Activated effector memory CD4-positive, alpha-beta T cell treated with anti-CD3 and anti-CD28 coated beads, Interleukin-2, amount 50 U/mL, for 16 hours (primary cell): ENCODE results near the gene NAA38.

Experiments used
- DNase-seq: peaks from one replicate; pipeline ENCODE4 v3.0.0-alpha.2; 2020

Gene NAA38

DNA sequence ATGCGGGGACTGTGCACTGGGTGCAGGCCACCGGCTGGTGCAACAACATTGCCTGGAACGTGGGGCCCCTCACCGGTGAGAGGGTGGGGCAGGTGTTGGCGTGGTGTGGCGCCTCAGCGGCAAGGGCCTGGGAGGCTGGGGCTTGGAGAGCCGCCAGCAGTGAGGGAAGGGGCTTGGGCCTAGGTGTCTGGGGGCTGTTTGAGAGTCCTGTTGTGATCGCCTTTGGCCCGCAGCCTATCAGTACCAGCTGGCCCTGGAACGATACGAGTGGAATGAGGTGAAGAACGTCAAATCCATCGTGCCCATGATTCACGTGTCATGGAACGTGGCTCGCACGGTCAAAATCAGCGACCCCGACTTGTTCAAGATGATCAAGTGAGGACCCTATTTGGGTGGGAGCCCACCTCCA, 5.1 kb downstream of the NAA38 start:
- DNase-seq = no peak

DNA sequence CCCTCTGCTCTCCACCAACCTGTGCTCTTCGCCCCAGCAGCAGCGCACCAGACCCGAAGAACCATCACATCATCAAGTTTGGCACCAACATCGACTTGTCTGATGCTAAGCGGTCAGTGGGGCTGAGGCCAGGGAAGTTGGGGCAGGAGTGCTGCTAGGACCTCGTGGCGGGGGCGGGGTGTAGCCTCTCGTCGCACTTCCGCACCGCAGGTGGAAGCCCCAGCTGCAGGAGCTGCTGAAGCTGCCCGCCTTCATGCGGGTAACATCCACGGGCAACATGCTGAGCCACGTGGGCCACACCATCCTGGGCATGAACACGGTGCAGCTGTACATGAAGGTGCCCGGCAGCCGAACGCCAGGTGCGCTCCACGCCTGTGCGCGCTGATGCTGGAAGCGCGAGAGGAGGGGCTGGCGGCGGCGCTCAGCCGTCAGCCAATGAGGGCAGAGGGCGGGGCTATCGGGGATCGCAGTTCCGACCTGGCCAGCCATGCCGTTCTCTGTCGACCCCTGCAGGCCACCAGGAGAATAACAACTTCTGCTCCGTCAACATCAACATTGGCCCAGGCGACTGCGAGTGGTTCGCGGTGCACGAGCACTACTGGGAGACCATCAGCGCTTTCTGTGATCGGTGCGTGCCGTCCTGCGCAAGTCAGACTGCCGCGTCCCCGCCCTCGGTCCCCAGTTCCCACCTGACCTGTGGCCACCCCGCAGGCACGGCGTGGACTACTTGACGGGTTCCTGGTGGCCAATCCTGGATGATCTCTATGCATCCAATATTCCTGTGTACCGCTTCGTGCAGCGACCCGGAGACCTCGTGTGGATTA, 5.7 kb downstream of the NAA38 start:
- peak; percentile 97 for DNase-seq

DNA sequence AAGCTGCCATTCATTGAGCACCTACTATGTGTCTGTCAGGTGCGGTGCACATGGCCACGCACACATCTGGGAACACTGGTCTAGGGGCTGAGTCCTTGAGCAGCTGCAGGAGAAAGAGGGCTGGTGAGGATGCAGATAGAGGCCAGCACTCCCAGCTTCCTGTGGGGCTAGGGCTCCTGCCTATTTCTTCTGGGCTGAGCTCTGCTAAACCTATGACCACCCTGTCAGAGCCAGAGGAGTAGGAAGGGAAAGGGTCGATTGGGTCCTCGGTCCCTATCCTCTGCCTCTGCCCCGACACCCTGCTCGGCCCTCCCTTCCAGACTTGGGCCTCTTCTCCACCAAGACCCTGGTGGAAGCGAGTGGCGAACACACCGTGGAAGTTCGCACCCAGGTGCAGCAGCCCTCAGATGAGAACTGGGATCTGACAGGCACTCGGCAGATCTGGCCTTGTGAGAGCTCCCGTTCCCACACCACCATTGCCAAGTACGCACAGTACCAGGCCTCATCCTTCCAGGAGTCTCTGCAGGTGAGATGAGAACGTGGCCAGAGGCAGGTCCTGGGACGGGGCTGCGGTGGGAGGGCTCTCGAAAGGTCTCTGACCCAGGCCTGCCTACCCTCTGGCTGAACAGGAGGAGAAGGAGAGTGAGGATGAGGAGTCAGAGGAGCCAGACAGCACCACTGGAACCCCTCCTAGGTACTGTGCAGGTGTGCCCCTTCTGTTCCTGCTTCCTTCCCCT, 6.5 kb downstream of the NAA38 start:
- peak; percentile 67 for DNase-seq

DNA sequence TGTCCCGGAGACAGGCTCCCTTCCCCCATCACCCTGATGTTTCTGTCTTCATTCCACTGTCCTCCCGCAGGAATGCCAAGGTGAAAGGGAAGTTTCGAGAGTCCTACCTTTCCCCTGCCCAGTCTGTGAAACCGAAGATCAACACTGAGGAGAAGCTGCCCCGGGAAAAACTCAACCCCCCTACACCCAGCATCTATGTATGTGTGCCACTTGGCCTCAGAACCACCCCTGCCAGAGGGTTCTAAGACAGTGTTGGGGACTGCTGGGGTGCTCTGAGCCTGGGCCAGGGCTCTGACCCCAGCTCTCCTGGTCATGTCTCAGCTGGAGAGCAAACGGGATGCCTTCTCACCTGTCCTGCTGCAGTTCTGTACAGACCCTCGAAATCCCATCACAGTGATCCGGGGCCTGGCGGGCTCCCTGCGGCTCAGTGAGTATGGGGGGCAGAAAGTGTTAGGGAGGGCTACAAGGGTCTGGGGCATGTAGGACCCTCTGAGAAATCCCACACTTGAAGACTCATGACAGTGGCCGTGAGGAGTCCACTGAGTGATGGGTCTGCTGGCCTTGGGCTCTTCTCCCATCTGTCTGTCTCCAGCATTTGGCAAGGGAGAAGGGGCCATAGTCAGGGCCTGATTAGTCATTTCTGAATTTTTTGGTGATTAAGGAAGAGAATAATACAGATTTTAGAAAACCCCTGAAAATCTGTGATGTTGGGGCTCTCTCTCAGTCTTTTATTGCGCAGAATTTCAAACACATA, 7.4 kb downstream of the NAA38 start:
- peak; percentile 61 for DNase-seq

DNA sequence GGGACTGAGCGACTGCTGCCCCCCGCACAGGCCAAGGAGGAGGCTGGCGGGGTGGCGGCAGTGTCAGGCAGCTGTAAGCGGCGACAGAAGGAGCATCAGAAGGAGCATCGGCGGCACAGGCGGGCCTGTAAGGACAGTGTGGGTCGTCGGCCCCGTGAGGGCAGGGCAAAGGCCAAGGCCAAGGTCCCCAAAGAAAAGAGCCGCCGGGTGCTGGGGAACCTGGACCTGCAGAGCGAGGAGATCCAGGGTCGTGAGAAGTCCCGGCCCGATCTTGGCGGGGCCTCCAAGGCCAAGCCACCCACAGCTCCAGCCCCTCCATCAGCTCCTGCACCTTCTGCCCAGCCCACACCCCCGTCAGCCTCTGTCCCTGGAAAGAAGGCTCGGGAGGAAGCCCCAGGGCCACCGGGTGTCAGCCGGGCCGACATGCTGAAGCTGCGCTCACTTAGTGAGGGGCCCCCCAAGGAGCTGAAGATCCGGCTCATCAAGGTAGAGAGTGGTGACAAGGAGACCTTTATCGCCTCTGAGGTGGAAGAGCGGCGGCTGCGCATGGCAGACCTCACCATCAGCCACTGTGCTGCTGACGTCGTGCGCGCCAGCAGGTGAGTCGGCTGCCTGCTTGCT, 8.1 kb downstream of the NAA38 start:
- DNase-seq = peak; percentile 63

DNA sequence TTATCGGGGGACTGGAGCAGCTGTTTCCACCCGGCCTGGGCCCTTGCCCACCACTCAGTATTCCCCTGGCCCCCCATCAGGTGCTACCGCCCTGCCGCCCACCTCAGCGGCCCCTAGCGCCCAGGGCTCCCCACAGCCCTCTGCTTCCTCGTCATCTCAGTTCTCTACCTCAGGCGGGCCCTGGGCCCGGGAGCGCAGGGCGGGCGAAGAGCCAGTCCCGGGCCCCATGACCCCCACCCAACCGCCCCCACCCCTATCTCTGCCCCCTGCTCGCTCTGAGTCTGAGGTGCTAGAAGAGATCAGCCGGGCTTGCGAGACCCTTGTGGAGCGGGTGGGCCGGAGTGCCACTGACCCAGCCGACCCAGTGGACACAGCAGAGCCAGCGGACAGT, 8.6 kb downstream of the NAA38 start:
- DNase-seq = peak; percentile 59

DNA sequence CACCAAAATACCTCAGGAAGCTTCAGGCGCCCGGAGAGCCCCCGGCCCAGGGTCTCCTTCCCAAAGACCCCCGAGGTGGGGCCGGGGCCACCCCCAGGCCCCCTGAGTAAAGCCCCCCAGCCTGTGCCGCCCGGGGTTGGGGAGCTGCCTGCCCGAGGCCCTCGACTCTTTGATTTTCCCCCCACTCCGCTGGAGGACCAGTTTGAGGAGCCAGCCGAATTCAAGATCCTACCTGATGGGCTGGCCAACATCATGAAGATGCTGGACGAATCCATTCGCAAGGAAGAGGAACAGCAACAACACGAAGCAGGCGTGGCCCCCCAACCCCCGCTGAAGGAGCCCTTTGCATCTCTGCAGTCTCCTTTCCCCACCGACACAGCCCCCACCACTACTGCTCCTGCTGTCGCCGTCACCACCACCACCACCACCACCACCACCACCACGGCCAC, 9.2 kb downstream of the NAA38 start:
- peak; percentile 60 for DNase-seq

DNA sequence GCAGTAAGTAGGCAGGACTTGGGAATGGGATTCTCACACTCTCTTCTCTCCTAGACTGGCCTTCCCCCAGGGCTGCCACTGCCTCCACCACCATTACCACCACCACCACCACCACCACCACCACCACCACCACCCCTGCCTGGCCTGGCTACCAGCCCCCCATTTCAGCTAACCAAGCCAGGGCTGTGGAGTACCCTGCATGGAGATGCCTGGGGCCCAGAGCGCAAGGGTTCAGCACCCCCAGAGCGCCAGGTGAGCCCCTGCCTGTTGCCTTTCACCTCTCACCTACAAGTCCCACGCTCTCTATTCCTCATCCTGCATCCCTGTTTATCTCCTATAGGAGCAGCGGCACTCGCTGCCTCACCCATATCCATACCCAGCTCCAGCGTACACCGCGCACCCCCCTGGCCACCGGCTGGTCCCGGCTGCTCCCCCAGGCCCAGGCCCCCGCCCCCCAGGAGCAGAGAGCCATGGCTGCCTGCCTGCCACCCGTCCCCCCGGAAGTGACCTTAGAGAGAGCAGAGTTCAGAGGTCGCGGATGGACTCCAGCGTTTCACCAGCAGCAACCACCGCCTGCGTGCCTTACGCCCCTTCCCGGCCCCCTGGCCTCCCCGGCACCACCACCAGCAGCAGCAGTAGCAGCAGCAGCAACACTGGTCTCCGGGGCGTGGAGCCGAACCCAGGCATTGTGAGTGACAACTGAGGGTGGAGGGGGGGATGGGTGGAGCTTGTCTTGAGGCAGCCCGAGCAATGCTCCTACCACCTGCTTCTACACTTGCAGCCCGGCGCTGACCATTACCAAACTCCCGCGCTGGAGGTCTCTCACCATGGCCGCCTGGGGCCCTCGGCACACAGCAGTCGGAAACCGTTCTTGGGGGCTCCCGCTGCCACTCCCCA, 10.3 kb downstream of the NAA38 start:
- peak; percentile 63 for DNase-seq

DNA sequence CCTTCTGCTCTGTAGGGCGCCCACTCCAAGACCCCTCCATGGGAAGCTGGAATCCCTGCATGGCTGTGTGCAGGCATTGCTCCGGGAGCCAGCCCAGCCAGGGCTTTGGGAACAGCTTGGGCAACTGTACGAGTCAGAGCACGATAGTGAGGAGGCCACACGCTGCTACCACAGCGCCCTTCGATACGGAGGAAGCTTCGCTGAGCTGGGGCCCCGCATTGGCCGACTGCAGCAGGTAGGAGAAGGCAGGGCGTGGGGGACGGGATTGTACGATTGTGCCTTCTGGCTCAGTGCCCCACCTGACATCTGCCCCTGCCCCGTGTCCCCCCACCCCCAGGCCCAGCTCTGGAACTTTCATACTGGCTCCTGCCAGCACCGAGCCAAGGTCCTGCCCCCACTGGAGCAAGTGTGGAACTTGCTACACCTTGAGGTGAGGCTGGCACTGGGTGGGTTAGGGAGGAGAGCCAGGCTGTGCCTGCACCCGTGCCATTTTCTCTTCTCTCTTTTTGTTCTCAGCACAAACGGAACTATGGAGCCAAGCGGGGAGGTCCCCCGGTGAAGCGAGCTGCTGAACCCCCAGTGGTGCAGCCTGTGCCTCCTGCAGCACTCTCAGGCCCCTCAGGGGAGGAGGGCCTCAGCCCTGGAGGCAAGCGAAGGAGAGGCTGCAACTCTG, 11.2 kb downstream of the NAA38 start:
- peak; percentile 63 for DNase-seq

DNA sequence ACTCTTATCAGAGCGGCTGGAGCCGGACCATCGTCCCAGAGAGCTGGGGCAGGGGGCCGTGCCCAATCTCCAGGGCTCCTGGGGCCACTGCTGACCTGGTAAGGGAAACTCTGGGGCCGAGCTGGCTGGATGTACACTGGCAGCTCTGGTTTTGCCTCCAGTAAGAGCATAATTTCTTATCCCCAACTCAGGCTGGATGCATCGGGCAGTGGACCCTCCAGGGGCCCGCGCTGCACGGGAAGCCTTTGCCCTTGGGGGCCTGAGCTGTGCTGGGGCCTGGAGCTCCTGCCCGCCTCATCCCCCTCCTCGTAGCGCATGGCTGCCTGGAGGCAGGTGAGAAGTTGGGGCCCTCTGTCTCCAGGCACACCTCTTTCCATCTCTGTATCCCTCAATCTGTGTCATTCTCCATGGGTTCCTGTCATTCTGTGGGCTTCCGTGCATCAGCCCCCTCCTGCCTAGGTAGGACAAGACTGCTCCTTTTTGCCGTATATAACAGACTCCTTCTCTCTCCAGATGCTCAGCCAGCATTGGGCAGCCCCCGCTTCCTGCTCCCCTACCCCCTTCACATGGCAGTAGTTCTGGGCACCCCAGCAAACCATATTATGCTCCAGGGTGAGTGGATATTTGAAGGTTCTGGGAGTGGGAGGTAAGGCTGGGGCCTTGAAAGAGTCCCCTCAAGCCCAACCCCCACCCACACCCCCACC, 11.8 kb downstream of the NAA38 start:
- peak; percentile 62 for DNase-seq

DNA sequence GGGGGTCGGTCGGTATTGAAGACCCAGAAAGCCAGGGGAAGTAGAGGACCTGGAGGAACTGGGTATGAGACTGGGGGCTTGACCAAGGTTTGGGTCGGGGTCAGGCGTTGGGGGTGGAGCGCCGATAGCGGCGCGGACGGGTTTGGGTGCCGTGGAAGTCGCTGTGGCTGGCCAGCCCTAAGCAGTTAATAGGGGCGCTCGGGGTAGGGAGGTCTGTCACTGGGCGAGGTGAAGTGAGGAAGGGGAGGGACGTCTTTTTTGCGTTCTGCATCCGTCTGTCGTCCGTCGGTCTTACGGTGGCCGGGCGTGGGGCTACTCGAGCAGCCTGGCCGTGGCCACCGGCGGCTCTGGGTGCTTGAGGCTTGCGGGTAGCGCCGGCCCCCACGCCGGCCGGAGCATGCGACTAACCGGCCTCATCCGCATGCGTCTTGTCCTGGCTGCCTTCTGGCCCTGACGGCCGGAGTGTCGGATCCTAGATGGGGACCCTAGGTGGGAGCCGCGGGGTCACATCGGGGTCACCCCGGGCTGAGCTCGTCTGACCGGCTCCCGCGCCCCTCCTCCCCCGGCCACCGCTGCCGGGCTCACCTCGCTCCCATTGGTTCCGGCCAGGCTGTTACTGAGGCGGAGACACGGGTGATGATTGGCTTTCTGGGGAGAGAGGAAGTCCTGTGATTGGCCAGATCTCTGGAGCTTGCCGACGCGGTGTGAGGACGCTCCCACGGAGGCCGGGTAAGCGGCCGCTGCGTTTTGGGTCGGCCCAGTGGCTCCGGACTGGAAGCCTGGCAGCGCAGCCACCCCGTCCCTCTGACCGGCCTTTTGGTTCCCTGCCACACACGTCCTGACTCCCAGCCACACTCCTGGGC, 12.8 kb downstream of the NAA38 start:
- peak; percentile 95 for DNase-seq

DNA sequence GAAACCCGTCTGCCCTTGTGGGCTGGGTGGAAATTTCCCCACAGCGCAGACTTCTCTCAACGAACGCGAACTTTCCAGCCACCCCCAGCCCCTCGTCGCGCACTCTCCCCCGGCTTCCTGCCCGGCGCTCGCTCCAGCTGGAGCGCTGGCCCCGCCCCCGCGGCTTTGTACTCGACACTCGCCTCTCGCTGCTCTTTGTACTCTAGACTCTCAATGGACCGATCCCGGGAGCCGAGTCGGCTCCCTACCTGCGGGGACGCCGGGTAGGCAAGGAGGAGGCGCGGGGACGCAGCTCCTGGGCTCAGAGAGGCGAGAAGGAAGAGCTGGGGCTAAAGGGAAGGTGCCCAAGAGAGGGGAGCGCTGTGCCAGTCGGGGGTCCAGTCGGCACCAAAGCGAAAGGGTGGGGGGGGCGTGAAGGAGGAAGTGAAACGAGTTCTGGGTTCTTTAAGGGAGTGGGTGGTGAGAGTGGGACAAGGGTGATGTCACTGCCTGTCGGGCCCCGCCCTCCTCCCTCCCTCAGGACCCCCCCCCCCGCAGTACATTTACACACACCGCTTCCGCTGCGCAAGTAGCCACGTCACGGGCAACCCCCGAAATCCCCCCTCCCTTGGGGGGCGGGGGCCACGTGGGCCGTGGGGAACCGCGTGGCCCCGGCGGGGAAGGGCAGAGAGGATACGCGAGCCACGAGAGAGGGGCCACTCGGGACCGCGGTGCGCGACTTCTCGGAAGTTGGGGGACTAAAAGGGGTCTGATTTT, 13.6 kb downstream of the NAA38 start:
- DNase-seq = peak; percentile 97

DNA sequence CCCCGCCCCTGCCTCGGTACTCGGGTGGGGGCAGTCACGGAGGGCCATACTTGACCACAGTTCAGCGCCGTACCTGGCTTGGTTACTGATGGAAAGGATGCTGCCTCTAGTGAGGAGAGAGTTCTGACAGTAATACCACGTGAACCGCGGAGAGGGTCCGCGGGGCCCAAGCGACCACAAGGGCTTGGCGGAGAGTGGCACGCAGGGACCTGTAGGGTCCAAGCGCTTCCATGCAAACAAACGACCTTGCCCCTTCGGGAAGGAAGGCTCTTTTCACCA, 14.2 kb downstream of the NAA38 start:
- DNase-seq = no peak

DNA sequence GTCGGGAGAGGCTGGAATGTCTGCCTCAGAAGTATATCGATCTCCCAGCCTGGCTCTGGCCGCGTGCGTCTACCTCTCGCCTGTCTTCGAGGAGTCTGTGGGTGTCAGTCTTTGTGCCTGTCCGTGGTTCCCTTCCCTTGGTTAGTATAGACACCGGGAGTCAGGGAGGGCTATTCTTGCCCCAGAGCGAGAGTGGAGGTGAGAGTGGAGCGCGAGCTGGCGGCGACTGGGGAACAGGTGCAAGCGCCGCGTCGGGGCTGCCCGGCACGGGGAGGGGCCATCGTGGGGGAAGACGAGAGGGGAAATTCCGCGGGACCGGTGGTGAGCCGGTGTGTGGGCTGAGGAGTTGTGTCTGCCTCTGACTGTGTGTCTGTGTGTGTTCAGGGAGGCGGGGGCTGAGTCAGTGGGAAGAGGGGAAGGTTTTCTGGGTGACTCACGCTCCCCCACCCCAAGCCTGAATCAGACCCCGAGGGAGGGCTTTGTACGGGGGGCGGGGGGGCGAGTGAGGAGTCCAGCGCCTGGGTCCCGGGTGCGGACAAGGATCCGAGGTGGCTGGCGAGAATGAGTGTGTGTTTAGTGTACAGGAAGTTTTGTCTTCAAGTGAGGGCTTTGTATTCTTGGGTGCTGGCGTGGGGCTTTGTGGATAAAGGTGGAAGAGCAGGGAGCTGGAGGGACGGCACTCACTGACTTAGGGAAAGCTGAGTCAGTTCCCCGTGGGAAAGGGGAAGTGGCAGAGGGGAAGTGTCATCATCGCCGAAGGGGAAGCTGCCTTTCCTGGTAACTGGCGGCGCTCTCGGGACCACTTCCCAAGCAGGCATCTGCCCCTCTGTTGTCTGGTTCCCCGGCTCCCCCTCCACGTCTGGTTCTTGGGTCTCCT, 14.7 kb downstream of the NAA38 start:
- DNase-seq = peak; percentile 99

DNA sequence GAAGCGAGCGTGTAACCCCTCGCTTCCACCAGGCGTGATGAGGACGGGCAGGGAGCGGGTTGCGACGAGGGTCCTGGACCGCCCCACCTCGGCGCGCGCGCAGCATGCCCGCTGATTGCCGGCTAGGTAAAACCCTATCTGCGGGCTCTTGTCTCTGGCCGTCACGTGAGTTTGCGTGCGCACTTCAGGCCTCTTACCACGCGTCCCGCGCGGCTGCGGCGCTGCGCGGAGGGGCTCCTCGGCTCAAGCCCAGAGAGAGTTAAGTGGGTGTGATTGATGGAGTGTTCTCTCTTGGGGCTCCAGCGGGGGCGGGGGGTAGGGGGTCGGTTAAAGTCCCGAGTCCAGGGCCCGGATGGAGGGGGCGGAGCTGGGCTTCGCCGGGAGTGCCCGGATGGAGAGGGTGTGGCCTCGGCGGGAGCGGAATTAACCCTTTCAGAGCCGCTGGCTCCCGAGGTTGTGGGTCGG, 15.4 kb downstream of the NAA38 start:
- peak; percentile 94 for DNase-seq

DNA sequence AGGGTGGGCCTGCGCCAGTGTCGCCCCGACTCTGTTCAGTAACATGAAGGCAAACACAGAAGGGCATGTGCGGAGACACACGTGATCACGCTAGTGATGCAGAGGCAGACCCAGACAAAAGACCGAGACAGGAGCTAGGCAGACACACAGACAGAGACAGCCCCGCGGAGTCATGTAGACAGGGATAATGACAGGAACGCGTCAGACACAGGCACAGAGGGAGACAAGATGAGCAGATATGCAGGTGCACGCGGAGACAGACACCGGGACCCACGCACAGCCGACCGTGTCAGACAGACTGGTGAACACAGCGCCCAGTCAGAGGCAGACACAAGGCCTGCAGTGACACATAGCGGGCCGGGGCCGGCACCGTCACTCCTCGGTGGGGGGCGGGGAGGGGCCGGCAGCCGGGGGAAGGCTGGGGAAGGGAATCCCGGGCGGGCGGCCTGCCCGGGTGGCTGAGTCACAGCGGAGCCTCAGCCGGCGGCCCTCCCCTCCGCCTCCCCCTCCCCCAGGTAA, 15.9 kb downstream of the NAA38 start:
- peak; percentile 98 for DNase-seq

DNA sequence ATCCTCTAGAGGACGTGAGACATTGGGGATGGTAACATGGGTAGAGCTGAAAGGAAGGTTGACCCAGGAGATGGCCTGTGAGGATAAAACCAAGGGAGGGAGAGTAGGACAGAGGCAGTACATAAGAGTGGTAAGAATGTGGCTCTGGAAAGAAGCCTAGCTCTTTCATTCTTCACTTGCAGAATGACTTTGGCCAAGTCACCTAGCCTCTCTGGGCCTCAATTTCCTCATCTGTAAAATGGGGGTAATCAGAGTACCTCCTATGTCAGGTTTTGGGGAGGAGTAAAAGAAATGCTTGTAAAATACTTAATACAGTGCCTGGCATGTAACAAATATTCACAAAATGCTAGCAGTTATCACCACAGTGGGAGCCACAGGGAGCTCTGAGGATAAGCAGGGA, 16.5 kb downstream of the NAA38 start:
- peak; percentile 6 for DNase-seq

DNA sequence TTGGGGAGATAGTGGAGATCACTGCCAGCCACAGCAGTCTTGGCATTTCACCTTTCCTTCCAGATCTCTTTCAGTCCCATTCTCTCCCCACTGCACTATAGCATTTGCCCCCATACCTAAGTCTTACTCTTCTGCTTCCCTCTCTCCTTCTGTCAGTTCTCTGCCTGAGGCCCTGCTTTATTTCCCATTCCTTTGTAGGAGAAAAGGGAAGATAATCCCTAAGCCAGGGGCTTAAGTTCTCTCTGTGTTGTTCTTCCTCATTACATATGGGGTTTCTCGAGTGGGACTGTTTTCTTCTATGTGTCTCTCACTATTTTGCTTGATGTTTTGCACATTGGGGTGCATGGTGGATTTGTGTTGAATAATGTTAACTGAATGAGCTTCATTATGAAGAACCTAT, 16.9 kb downstream of the NAA38 start:
- no peak for DNase-seq
